ENCODE measurements around the gene TSPAN14.

TSPAN14 gene

GRCh38 chr10:80498833-80499741 lies 45.0 kb downstream of the TSPAN14 start:
- peak overlapping the region; percentile 76 for H3K27ac ChIP-seq (replicated peaks)

GRCh38 chr10:80500572-80501380 lies 46.7 kb downstream of the TSPAN14 start:
- peak in 1 of 2 experiments; percentile 49 for DNase-seq (ENCODE audit: low read depth in 1 of 2, low spot score in 1 of 2)
- no peak overlapping the region for H3K4me3 ChIP-seq (replicated peaks; ENCODE audit: insufficient read depth, low read length)
- no peaks in the 10 kb centered on the region for H3K27me3 ChIP-seq (ENCODE audit: insufficient read depth, poor library complexity, severe bottlenecking)
- TF ChIP-seq POLR2AphosphoS5 (IDR thresholded peaks at IDR 0.05; ENCODE audit: low read depth) = no peak
- TF ChIP-seq GABPA (IDR thresholded peaks at IDR 0.05; ENCODE audit: low read depth) = no peak
- peak overlapping the region; percentile 76 for H3K27ac ChIP-seq (replicated peaks)

More at GRCh38 chr10:80498833-80499741, 45.0 kb downstream of the TSPAN14 start:
- TF ChIP-seq, protein P1, sequence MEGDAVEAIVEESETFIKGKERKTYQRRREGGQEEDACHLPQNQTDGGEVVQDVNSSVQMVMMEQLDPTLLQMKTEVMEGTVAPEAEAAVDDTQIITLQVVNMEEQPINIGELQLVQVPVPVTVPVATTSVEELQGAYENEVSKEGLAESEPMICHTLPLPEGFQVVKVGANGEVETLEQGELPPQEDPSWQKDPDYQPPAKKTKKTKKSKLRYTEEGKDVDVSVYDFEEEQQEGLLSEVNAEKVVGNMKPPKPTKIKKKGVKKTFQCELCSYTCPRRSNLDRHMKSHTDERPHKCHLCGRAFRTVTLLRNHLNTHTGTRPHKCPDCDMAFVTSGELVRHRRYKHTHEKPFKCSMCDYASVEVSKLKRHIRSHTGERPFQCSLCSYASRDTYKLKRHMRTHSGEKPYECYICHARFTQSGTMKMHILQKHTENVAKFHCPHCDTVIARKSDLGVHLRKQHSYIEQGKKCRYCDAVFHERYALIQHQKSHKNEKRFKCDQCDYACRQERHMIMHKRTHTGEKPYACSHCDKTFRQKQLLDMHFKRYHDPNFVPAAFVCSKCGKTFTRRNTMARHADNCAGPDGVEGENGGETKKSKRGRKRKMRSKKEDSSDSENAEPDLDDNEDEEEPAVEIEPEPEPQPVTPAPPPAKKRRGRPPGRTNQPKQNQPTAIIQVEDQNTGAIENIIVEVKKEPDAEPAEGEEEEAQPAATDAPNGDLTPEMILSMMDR (IDR thresholded peaks at IDR 0.05; ENCODE audit: insufficient read depth, low read length) = no peak
- TF ChIP-seq SPI1 (IDR thresholded peaks at IDR 0.05; ENCODE audit: borderline replicate concordance, low read depth) (peak; percentile 14; the same call in 1 of the 2 replicates), GABPA (IDR thresholded peaks at IDR 0.05; ENCODE audit: low read depth) (no peak), POLR2AphosphoS5 (IDR thresholded peaks at IDR 0.05; ENCODE audit: low read depth) (0 out of 2 replicates have a peak, but pooled peaks have one; percentile 16)
- TF ChIP-seq, protein P2, sequence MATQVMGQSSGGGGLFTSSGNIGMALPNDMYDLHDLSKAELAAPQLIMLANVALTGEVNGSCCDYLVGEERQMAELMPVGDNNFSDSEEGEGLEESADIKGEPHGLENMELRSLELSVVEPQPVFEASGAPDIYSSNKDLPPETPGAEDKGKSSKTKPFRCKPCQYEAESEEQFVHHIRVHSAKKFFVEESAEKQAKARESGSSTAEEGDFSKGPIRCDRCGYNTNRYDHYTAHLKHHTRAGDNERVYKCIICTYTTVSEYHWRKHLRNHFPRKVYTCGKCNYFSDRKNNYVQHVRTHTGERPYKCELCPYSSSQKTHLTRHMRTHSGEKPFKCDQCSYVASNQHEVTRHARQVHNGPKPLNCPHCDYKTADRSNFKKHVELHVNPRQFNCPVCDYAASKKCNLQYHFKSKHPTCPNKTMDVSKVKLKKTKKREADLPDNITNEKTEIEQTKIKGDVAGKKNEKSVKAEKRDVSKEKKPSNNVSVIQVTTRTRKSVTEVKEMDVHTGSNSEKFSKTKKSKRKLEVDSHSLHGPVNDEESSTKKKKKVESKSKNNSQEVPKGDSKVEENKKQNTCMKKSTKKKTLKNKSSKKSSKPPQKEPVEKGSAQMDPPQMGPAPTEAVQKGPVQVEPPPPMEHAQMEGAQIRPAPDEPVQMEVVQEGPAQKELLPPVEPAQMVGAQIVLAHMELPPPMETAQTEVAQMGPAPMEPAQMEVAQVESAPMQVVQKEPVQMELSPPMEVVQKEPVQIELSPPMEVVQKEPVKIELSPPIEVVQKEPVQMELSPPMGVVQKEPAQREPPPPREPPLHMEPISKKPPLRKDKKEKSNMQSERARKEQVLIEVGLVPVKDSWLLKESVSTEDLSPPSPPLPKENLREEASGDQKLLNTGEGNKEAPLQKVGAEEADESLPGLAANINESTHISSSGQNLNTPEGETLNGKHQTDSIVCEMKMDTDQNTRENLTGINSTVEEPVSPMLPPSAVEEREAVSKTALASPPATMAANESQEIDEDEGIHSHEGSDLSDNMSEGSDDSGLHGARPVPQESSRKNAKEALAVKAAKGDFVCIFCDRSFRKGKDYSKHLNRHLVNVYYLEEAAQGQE (IDR thresholded peaks at IDR 0.05; ENCODE audit: insufficient replicate concordance, low read depth) = no peak
- Histone ChIP-seq H3K27me3 (ENCODE audit: insufficient read depth, poor library complexity, severe bottlenecking) (no peaks in the 10 kb centered on the region), H3K4me3 (replicated peaks; ENCODE audit: insufficient read depth, low read length) (no peak overlapping the region)
- peak; percentile 86 to 95 for DNase-seq (ENCODE audit: low read depth in 1 of 2, low spot score in 1 of 2)

- TF ChIP-seq, protein P1 (IDR thresholded peaks at IDR 0.05; ENCODE audit: insufficient read depth, low read length) = no peak
- TF ChIP-seq POLR2AphosphoS5 (IDR thresholded peaks at IDR 0.05; ENCODE audit: low read depth) = no peak
- no peak for TF ChIP-seq SPI1 (IDR thresholded peaks at IDR 0.05; ENCODE audit: borderline replicate concordance, low read depth)
- TF ChIP-seq, protein P2 (IDR thresholded peaks at IDR 0.05; ENCODE audit: insufficient replicate concordance, low read depth) = no peak
- no peak for TF ChIP-seq GABPA (IDR thresholded peaks at IDR 0.05; ENCODE audit: low read depth)
- DNase-seq (ENCODE audit: low read depth in 1 of 2, low spot score in 1 of 2) = no peak
- H3K4me3 ChIP-seq (replicated peaks; ENCODE audit: insufficient read depth, low read length) = no peak overlapping the region
- no peaks in the 10 kb centered on the region for H3K27me3 ChIP-seq (ENCODE audit: insufficient read depth, poor library complexity, severe bottlenecking)
- peak overlapping the region; percentile 76 for H3K27ac ChIP-seq (replicated peaks)
Measured at GRCh38 chr10:80501381-80501912, 47.3 kb downstream of the TSPAN14 start.

Data from HL-60 (cell line).